Trophoblast cell (in vitro differentiated cells and primary cell): ENCODE results near the gene CAPRIN2.

Source experiments
- DNase-seq, 2 donors: peaks; one replicate each; pipeline ENCODE4 v3.0.0-alpha.2; 2016
- H2AFZ ChIP-seq: 2 replicates; pipeline ENCODE4 v1.6.1; 2013; ENCODE audit warnings: low read length, moderate library complexity, mild to moderate bottlenecking; ENCODE audit not compliant: insufficient read depth, poor library complexity
- H2AK5ac ChIP-seq: 2 replicates; pipeline ENCODE4 v1.6.1; 2013; ENCODE audit warnings: mild to moderate bottlenecking, low read length
- H2BK120ac ChIP-seq: 2 replicates; pipeline ENCODE4 v1.6.1; 2013; ENCODE audit warnings: low read length, mild to moderate bottlenecking, moderate library complexity; ENCODE audit not compliant: insufficient read depth, poor library complexity
- H2BK12ac ChIP-seq: 2 replicates; pipeline ENCODE4 v1.6.1; 2013; ENCODE audit warnings: mild to moderate bottlenecking, low read length, moderate library complexity
- H2BK5ac ChIP-seq: 2 replicates; pipeline ENCODE4 v1.6.1; 2013; ENCODE audit warnings: low read length, low read depth, moderate library complexity, mild to moderate bottlenecking; ENCODE audit not compliant: poor library complexity
- H3K14ac ChIP-seq: 2 replicates; pipeline ENCODE4 v1.6.1; 2013; ENCODE audit warnings: mild to moderate bottlenecking, low read length
- H3K18ac ChIP-seq: 2 replicates; pipeline ENCODE4 v1.6.1; 2013; ENCODE audit warnings: mild to moderate bottlenecking, low read length
- H3K23ac ChIP-seq: 2 replicates; pipeline ENCODE4 v1.6.1; 2013; ENCODE audit warnings: low read length
- H3K27ac ChIP-seq: 2 replicates; pipeline ENCODE4 v1.5.1; 2013; ENCODE audit warnings: low read depth, mild to moderate bottlenecking, inconsistent platforms, low read length, moderate library complexity
- H3K27me3 ChIP-seq: 2 replicates; pipeline ENCODE4 v1.6.1; 2013; ENCODE audit warnings: inconsistent platforms, mild to moderate bottlenecking, low read length, moderate library complexity; ENCODE audit not compliant: insufficient read depth
- H3K36me3 ChIP-seq, 2 experiments: 1 replicate in 1 of 2; 2 replicates in 1 of 2; pipeline ENCODE4 v1.6.1; 2013; ENCODE audit warnings: low read length in 2 of 2, mild to moderate bottlenecking in 2 of 2, moderate library complexity in 1 of 2; ENCODE audit not compliant: insufficient read depth in 2 of 2, control insufficient read depth in 1 of 2
- H3K4ac ChIP-seq: 2 replicates; pipeline ENCODE4 v1.6.1; 2013; ENCODE audit warnings: low read depth, mild to moderate bottlenecking, low read length, moderate library complexity
- H3K4me1 ChIP-seq, 2 experiments: 1 replicate in 1 of 2; 2 replicates in 1 of 2; pipeline ENCODE4 v1.6.1; 2013; ENCODE audit warnings: low read length in 2 of 2, mild to moderate bottlenecking in 2 of 2, moderate library complexity in 1 of 2; ENCODE audit not compliant: insufficient read depth in 2 of 2, control insufficient read depth in 1 of 2
- H3K4me2 ChIP-seq: 2 replicates; pipeline ENCODE4 v1.6.1; 2013; ENCODE audit warnings: inconsistent platforms, mild to moderate bottlenecking, low read length, moderate library complexity
- H3K4me3 ChIP-seq: 2 replicates; pipeline ENCODE4 v1.5.1; 2013; ENCODE audit warnings: mild to moderate bottlenecking, low read depth, low read length, inconsistent platforms
- H3K79me1 ChIP-seq: one replicate; pipeline ENCODE4 v1.6.1; 2013; ENCODE audit warnings: low read length
- H3K79me2 ChIP-seq: 2 replicates; pipeline ENCODE4 v1.6.1; 2013; ENCODE audit warnings: low read length, mild to moderate bottlenecking; ENCODE audit not compliant: control insufficient read depth, insufficient read depth, poor library complexity
- H3K9ac ChIP-seq: 2 replicates; pipeline ENCODE4 v1.6.1; 2013; ENCODE audit warnings: mild to moderate bottlenecking, low read length
- H3K9me3 ChIP-seq: 2 replicates; pipeline ENCODE4 v1.6.1; 2013; ENCODE audit warnings: low read depth, mild to moderate bottlenecking, control low read depth, inconsistent platforms, low read length; ENCODE audit not compliant: insufficient read depth
- H4K12ac ChIP-seq: 2 replicates; pipeline ENCODE4 v1.6.1; 2013; ENCODE audit warnings: low read depth, mild to moderate bottlenecking, low read length, moderate library complexity
- H4K8ac ChIP-seq: 2 replicates; pipeline ENCODE4 v1.6.1; 2013; ENCODE audit warnings: low read depth, mild to moderate bottlenecking, low read length, moderate library complexity
- H4K91ac ChIP-seq: one replicate; pipeline ENCODE4 v1.6.1; 2013; ENCODE audit warnings: low read depth, mild to moderate bottlenecking, low read length, moderate library complexity
- WGBS: extraction: QIAGEN DNeasy Blood & Tissue Kit; methylation state at CpG from one replicate; pipeline ENCODE4 v1.1.7; 2013; ENCODE audit warnings: missing lambda C conversion rate; ENCODE audit not compliant: insufficient read length, insufficient coverage; ENCODE audit errors: extremely low coverage; 5-methylcytosine and 5-hydroxymethylcytosine counted together

CAPRIN2 gene

DNA sequence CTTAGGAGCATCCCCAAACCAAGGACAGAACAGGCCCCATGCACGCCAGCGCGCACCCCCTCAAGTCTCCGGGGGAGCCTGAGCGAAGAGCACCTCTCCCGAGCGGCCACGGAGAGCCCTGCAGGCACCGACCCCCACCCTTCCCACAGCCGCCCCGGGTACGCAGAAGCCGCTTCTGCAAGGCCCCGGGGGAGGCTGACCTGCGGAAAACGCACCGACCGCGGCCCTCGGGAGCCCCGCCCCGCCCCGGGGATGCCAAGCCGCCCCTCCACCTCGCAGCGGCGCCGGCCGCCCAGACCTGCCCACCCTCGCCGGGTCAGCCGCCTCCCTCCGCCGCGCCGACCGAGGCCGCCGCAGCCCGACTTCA, 385 bp downstream of the CAPRIN2 start:
- Histone ChIP-seq H3K4me1 (peaks cover 0 to 3% of the 10 kb centered on the region in 2 experiments), H2BK5ac (peak overlapping the region; percentile 56), H3K4me3 (peak overlapping the region; percentile 79), H3K4me2 (peak overlapping the region; percentile 98), H3K27ac (peak overlapping the region; percentile 75), H2AFZ (peak overlapping the region; percentile 81), H3K9me3 (no peaks in the 10 kb centered on the region), H4K8ac (peak overlapping the region; percentile 59), H3K23ac (peak overlapping the region; percentile 63), H3K9ac (peak overlapping the region; percentile 54), H2AK5ac (peak overlapping the region; percentile 20), H4K91ac (peak overlapping the region; percentile 4), H3K18ac (peak overlapping the region; percentile 57), H3K79me2 (peaks cover 5% of the 10 kb centered on the region), H3K36me3 (no peaks in the 10 kb centered on the region), H3K79me1 (peaks cover 8% of the 10 kb centered on the region), H3K27me3 (no peaks in the 10 kb centered on the region), H4K12ac (peak overlapping the region; percentile 19), H2BK12ac (no peak overlapping the region), H3K14ac (peak overlapping the region; percentile 46), H2BK120ac (peak overlapping the region; percentile 14), H3K4ac (no peak overlapping the region)
- DNase-seq, result no peak
- no CpG with 5 or more reads among the region's 40 CpGs for whole genome bisulfite sequencing

DNA sequence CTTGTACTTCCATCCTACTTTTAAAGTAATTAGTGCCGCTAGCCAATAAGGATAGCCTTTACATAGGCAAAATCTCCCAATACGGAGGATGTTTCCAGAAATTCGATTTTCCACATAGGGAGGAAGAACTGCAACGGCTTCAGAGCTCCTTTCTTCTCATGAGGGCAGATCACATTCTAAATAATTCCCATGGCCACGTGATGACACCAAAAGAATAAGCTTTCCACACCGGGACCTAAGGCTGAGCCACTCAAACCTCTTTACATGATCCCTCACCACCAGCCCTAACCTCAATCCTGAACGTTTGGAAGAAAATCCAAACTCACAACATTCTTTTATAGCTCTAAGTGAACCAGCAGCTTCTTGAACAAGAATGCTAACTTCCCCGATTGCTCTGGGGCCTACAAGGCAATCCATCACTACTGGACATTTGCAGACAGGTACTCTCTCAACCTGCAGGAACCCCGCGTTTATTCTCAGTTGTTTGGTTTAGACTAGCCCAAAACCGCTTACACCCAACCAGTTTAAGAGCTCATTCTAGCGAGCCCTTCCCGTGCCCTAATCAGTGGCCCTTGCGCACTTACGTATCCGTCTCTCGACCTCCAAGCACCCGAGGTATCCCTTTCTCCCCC, 884 bp downstream of the CAPRIN2 start:
- WGBS, result no CpG with 5 or more reads among the region's 18 CpGs
- Histone ChIP-seq H4K12ac (peak overlapping the region; percentile 1), H3K36me3 (no peaks in the 10 kb centered on the region), H3K27me3 (no peaks in the 10 kb centered on the region), H3K4me3 (peak overlapping the region; percentile 79), H3K27ac (peak overlapping the region; percentile 75), H3K9ac (peak overlapping the region; percentile 54), H3K9me3 (no peaks in the 10 kb centered on the region), H2AFZ (peak overlapping the region; percentile 81), H2BK120ac (no peak overlapping the region), H3K4me2 (peak overlapping the region; percentile 98), H3K23ac (peak overlapping the region; percentile 63), H4K91ac (peak overlapping the region; percentile 4), H3K4ac (no peak overlapping the region), H2BK5ac (peak overlapping the region; percentile 56), H4K8ac (peak overlapping the region; percentile 59), H2BK12ac (no peak overlapping the region), H3K18ac (peak overlapping the region; percentile 16), H3K79me2 (peaks cover 5% of the 10 kb centered on the region), H2AK5ac (peak overlapping the region; percentile 20), H3K4me1 (peaks cover 0 to 3% of the 10 kb centered on the region in 2 experiments), H3K14ac (peak overlapping the region; percentile 46), H3K79me1 (peaks cover 8% of the 10 kb centered on the region)
- peak; percentile 18 to 70 for DNase-seq

DNA sequence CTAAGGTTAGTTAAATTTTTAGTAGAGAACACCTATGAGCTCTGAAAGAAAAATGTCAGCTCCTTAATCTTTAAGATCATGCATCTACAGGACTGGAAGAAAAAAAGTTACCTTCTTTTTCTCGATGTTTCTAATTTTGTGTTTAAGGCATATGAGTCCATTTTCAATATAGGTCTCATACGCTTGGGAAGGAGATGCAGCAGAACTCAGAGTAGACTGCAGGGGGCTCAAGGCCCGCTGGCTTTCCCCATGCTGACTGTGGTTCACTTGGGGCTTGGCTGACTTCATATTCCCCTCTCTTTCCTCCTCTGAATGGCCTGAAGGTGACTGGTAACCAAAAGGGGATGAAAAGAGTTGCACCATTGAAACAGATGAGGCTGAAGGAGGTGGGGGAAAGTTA, 1.5 kb downstream of the CAPRIN2 start:
- no peak overlapping the region for H2AFZ ChIP-seq
- no peaks in the 10 kb centered on the region for H3K36me3 ChIP-seq

DNA sequence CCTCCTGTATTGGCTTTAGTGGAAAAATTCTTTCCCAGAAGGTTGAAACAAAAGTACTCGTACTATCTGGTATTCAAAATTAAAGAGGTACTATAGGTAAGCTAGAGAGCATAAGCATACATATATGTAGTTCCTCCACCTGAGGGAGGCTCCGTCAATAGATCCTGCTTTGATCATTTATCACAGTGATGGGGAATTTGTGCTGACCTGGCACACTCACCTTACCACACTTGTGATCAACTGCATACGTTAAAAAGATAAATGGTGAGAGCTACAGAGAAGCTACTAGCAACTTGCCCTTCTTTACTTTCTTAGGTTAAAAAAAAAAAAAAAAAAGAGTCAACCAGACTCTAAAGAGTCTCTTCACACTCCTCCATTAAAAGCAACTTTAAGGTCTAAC, 2.5 kb downstream of the CAPRIN2 start:
- Histone ChIP-seq H3K27me3 (no peaks in the 10 kb centered on the region), H4K91ac (no peak overlapping the region), H3K9me3 (no peaks in the 10 kb centered on the region), H2BK5ac (no peak overlapping the region), H3K4me3 (no peak overlapping the region), H4K8ac (no peak overlapping the region), H2AFZ (no peak overlapping the region), H2AK5ac (no peak overlapping the region), H3K14ac (no peak overlapping the region), H3K4me1 (peaks cover 0 to 3% of the 10 kb centered on the region in 2 experiments), H3K4me2 (no peak overlapping the region), H3K79me2 (peaks cover 5% of the 10 kb centered on the region), H4K12ac (no peak overlapping the region), H3K18ac (no peak overlapping the region), H3K27ac (no peak overlapping the region), H2BK120ac (no peak overlapping the region), H2BK12ac (no peak overlapping the region), H3K36me3 (peaks cover 0 to 2% of the 10 kb centered on the region in 2 experiments), H3K23ac (no peak overlapping the region), H3K4ac (peak overlapping the region; percentile 49), H3K9ac (no peak overlapping the region), H3K79me1 (peaks cover 8% of the 10 kb centered on the region)
- DNase-seq, result no peak
- no CpG with 5 or more reads among the region's 3 CpGs for WGBS

More for the DNA sequence above, 1.5 kb downstream of the CAPRIN2 start:
- Histone ChIP-seq H2BK12ac (no peak overlapping the region), H3K27me3 (no peaks in the 10 kb centered on the region), H3K14ac (no peak overlapping the region), H3K9ac (no peak overlapping the region), H3K4me2 (no peak overlapping the region), H2BK5ac (no peak overlapping the region), H3K18ac (no peak overlapping the region), H3K79me2 (peaks cover 5% of the 10 kb centered on the region), H3K4me1 (peaks cover 0 to 3% of the 10 kb centered on the region in 2 experiments), H3K4ac (no peak overlapping the region), H4K12ac (no peak overlapping the region), H3K79me1 (peaks cover 8% of the 10 kb centered on the region), H3K4me3 (no peak overlapping the region), H3K23ac (no peak overlapping the region), H4K8ac (no peak overlapping the region), H3K9me3 (no peaks in the 10 kb centered on the region), H3K27ac (no peak overlapping the region), H4K91ac (no peak overlapping the region), H2AK5ac (no peak overlapping the region), H2BK120ac (no peak overlapping the region)
- WGBS, result no CpG with 5 or more reads among the region's 3 CpGs
- no peak for DNase-seq
